HepG2 (cell line): ENCODE measurements around the gene TMBIM4. TPM values are rescaled to one million over a fixed set of nuclear protein-coding genes. Genes with fewer than 3 reads are reported as not detected.

ENCODE experiments used
- ATAC-seq: fragments of 200-7000 bp; cut with Tn5 transposase; 3 replicates; pipeline ENCODE4 v1.9.1; 2020; ENCODE audit warnings: mild to moderate bottlenecking, moderate library complexity
- BruUV-seq: library from RNA; stranded (reverse); fragments of 400-500 nt; replicated peaks from 2 replicates; lab custom pipeline; 2021; lab: Mats Ljungman, UMichigan
- CTCF ChIA-PET: fragments of 300-600 bp; formaldehyde crosslinking; extraction: SDS; loops from one replicate; lab custom pipeline; 2021; ENCODE audit warnings: low total read pairs, inconsistent platforms, low intra/inter-chr PET ratio; lab: Yijun Ruan, JAX
- POLR2A ChIA-PET: fragments of 350-600 bp; sonication (Branson Sonifier 250); formaldehyde crosslinking; loops from one replicate; lab custom pipeline; 2020; ENCODE audit warnings: antibody characterized with exemption, inconsistent platforms; lab: Yijun Ruan, JAX
- DNase-seq: peaks from one replicate; pipeline ENCODE4 v3.0.0-alpha.2; 2015; ENCODE audit warnings: low spot score
- FAIRE-seq: peaks from 3 replicates; lab custom pipeline; 2011; peaks lifted over from hg19 to GRCh38; lab: Jason Lieb, UNC
- H2AFZ ChIP-seq: one replicate; pipeline ENCODE4 v1.6.1; 2011; ENCODE audit warnings: low read length, inconsistent platforms
- H3K27ac ChIP-seq: fragments of 300-600 bp; 3 replicates; pipeline ENCODE4 v1.8.0; 2011; ENCODE audit warnings: mixed run types, mild to moderate bottlenecking, mixed read lengths, low read length, inconsistent platforms; ENCODE audit not compliant: insufficient read depth; ENCODE audit errors: extremely low read length
- H3K27me3 ChIP-seq, 2 experiments: fragments of 200-600 bp in 1 of 2; 2 replicates in 1 of 2; 3 replicates in 1 of 2; pipeline versions ENCODE4 v1.6.0 to v1.8.0; 2011; ENCODE audit warnings: low read length in 2 of 2, mild to moderate bottlenecking in 2 of 2, moderate library complexity in 2 of 2, inconsistent platforms in 1 of 2; ENCODE audit not compliant: insufficient read depth in 2 of 2, control insufficient read depth in 1 of 2
- H3K36me3 ChIP-seq, 2 experiments: fragments of 200-600 bp in 1 of 2; replicated peaks in 1 of 2; 2 replicates in 1 of 2; 3 replicates in 1 of 2; pipeline versions ENCODE4 v1.5.1 to v1.8.0; 2011; ENCODE audit warnings: low read length in 2 of 2, inconsistent platforms in 1 of 2; ENCODE audit not compliant: insufficient read depth in 2 of 2, control insufficient read depth in 1 of 2
- H3K4me1 ChIP-seq: 2 replicates; pipeline ENCODE4 v1.5.1; 2012; ENCODE audit warnings: low read length, inconsistent platforms; ENCODE audit not compliant: insufficient read depth
- H3K4me2 ChIP-seq: 2 replicates; pipeline ENCODE4 v1.6.0; 2011; ENCODE audit warnings: low read depth, low read length, inconsistent platforms
- H3K4me3 ChIP-seq, 3 experiments: fragments of 200-600 bp in 1 of 3; sonication (generic), shearing (Covaris generic) in 1 of 3; replicated peaks in 1 of 3; 2 replicates each; pipeline ENCODE4 v1.5.1; 2011 to 2016; ENCODE audit warnings: low read length in 3 of 3, inconsistent platforms in 2 of 3, low read depth in 2 of 3, mild to moderate bottlenecking in 2 of 3, control low read depth in 1 of 3, mixed read lengths in 1 of 3; ENCODE audit not compliant: insufficient read depth in 1 of 3
- H3K79me2 ChIP-seq: one replicate; pipeline ENCODE4 v1.6.1; 2011; ENCODE audit warnings: low read length, inconsistent platforms; ENCODE audit not compliant: insufficient read depth
- H3K9ac ChIP-seq: 2 replicates; pipeline ENCODE4 v1.6.0; 2011; ENCODE audit warnings: mild to moderate bottlenecking, low read depth, low read length, inconsistent platforms; ENCODE audit not compliant: insufficient read depth
- H3K9me3 ChIP-seq: 2 replicates; pipeline ENCODE4 v1.5.1; 2012; ENCODE audit warnings: mild to moderate bottlenecking, low read length
- H4K20me1 ChIP-seq: 2 replicates; pipeline ENCODE4 v1.6.0; 2011; ENCODE audit warnings: inconsistent platforms, mild to moderate bottlenecking, low read length, moderate library complexity; ENCODE audit not compliant: insufficient read depth
- AGO1 ChIP-seq: fragments of 200-400 bp; formaldehyde crosslinking; IDR thresholded peaks from 2 replicates; pipeline ENCODE4 v1.6.1; 2017; ENCODE audit warnings: mild to moderate bottlenecking, low read depth, low read length, moderate library complexity; ENCODE audit not compliant: poor library complexity, severe bottlenecking
- HES4 ChIP-seq: sonication (generic); formaldehyde crosslinking; IDR thresholded peaks from 2 replicates; pipeline ENCODE4 v1.9.0; 2021; ENCODE audit warnings: mild to moderate bottlenecking, missing genetic modification reagents, borderline replicate concordance
- RELA ChIP-seq: sonication (generic); formaldehyde crosslinking; IDR thresholded peaks from 2 replicates; pipeline ENCODE4 v1.4.0; 2020; ENCODE audit warnings: missing genetic modification reagents
- TAF1 ChIP-seq: sonication (generic); formaldehyde crosslinking; IDR thresholded peaks from 2 replicates; pipeline ENCODE4 v1.4.0; 2020; ENCODE audit warnings: missing genetic modification reagents
- XRCC5 ChIP-seq: fragments of 200-400 bp; formaldehyde crosslinking; optimal IDR thresholded peaks from 2 replicates; pipeline ENCODE3; 2017; ENCODE audit warnings: mild to moderate bottlenecking, low read length
- ZBTB42 ChIP-seq: sonication (generic); formaldehyde crosslinking; IDR thresholded peaks from 2 replicates; pipeline ENCODE4 v1.5.0; 2020; ENCODE audit warnings: mild to moderate bottlenecking, missing genetic modification reagents
- ZFP82 ChIP-seq: sonication (generic); formaldehyde crosslinking; IDR thresholded peaks from 2 replicates; pipeline ENCODE4 v1.5.1; 2020; ENCODE audit warnings: mild to moderate bottlenecking, missing genetic modification reagents, borderline replicate concordance
- ZKSCAN5 ChIP-seq: sonication (generic); formaldehyde crosslinking; IDR thresholded peaks from 2 replicates; pipeline ENCODE4 v1.5.1; 2020; ENCODE audit warnings: mild to moderate bottlenecking, missing genetic modification reagents
- ZNF138 ChIP-seq: sonication (generic); formaldehyde crosslinking; IDR thresholded peaks from 2 replicates; pipeline ENCODE4 v1.5.0; 2020; ENCODE audit warnings: mild to moderate bottlenecking, low read depth, missing genetic modification reagents
- ZNF260 ChIP-seq: sonication (generic); formaldehyde crosslinking; IDR thresholded peaks from 2 replicates; pipeline ENCODE4 v1.4.0; 2020; ENCODE audit warnings: missing genetic modification reagents, low read depth, mild to moderate bottlenecking, borderline replicate concordance
- ZNF570 ChIP-seq: sonication (generic); formaldehyde crosslinking; IDR thresholded peaks from 2 replicates; pipeline ENCODE4 v1.4.0; 2020; ENCODE audit warnings: mild to moderate bottlenecking, missing genetic modification reagents, borderline replicate concordance
- ZNF747 ChIP-seq: sonication (generic); formaldehyde crosslinking; IDR thresholded peaks from 2 replicates; pipeline ENCODE4 v1.8.1; 2023; ENCODE audit warnings: missing genetic modification reagents, mild to moderate bottlenecking, borderline replicate concordance
- ZNF883 ChIP-seq: sonication (generic); formaldehyde crosslinking; IDR thresholded peaks from 2 replicates; pipeline ENCODE4 v1.5.1; 2020; ENCODE audit warnings: mild to moderate bottlenecking, missing genetic modification reagents; ENCODE audit errors: not compliant biosample characterization
- WGBS: methylation state at CpG from one replicate; pipeline ENCODE4 v1.1.6; 2017; ENCODE audit warnings: low lambda C conversion rate; 5-methylcytosine and 5-hydroxymethylcytosine counted together
- in situ Hi-C: cut with HindIII; loops from 2 replicates; pipeline ENCODE4 v1.10.0; 2017; ENCODE audit warnings: low pct_unique_long_range_greater_than_20kb; ENCODE audit not compliant: extremely low pct_ligation_motif_present
- intact Hi-C: fragments of 100-400 bp; cut with micrococcal nuclease; formaldehyde crosslinking; loops from one replicate; pipeline ENCODE4 v1.10.0; 2022; ENCODE audit not compliant: unreplicated experiment
- polyA plus RNA-seq, 8 experiments: library from polyadenylated mRNA; depleted of rRNA in 3 of 8; stranded (reverse) in 7 of 8; unstranded in 1 of 8; fragments of >200 nt; fragmentation: Illumina TruSeq in 4 of 8; extraction: Trizol in 4 of 8; gene quantifications; 2 replicates each; pipeline versions ENCODE4 v1.2.1 to v1.2.3, GENCODE V29; 2011 to 2016; ENCODE audit warnings: low read depth in 4 of 8, missing spikeins in 1 of 8, mixed read lengths in 1 of 8; ENCODE audit not compliant: insufficient read depth in 1 of 8
- total RNA-seq, 5 experiments: library from RNA; depleted of rRNA; stranded (reverse); fragments of >200 nt; fragmentation: Illumina TruSeq; extraction: Trizol; gene quantifications; 2 replicates each; pipeline ENCODE4 v1.2.3, GENCODE V29; 2016; ENCODE audit warnings: low read depth in 1 of 5
- TF ChIP-seq, protein P1 (sequence below): sonication (generic); formaldehyde crosslinking; IDR thresholded peaks from 2 replicates; pipeline ENCODE4 v1.8.1; 2023; ENCODE audit warnings: missing genetic modification reagents, mild to moderate bottlenecking, borderline replicate concordance
- TF ChIP-seq, protein P2 (sequence below): sonication (generic); formaldehyde crosslinking; IDR thresholded peaks from 2 replicates; pipeline ENCODE4 v1.4.0; 2020; ENCODE audit warnings: mild to moderate bottlenecking, missing genetic modification reagents

TMBIM4 gene
- total and polyA plus RNA-seq, 2 of the 13 experiments (the other 11 are each of a cell fraction or from before 2014, with no cell fraction given): 60.5 to 67.7 TPM

DNA sequence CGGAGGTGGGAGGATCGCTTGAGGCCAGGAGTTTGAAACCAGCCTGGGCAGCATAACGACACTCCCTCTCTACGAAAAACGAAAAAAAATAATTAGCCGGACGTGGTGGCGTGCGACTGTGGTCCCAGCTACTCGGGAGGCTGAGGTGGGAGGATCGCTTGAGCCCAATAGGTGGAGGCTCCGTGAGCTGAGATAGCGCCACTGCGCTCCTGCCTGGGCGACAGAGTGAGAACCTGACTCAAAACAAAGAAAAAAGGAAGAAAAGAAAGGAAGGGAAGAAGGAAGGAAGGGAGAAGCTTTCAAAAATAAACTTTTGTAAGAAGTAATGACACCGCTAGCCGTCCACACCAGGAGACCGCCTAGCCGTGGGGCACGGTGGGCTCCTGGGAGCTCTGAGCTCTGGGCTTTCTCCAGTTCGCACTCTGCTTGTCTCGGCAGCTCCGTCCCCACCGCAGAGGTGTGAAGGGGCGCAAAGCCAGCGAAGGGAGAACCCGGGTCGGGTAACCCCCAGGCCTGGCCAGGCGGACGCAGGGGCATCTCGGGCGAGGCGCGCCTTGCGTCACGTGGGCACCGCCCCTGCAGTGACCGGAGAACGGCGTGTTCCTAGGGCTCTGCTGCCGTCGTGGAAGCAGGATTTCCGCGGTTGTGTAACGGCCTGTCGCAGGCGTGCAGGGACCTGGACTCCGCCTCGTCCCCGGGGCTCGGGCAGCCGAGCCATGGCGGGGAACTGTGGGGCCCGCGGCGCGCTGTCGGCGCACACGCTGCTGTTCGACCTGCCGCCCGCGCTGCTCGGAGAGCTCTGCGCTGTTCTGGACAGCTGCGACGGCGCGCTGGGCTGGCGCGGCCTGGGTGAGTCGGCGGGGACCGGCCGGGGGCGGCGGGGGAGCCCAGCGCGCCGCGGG lies 19.0 kb upstream of the TMBIM4 start, which contains the start of gene IRAK3:
Gene IRAK3, plus strand, starts transcription at position 631 of the 902 bp plus-strand sequence. Its CDS starts 86 bp downstream, at position 717.
- no TSS peak for BruUV-seq
- ChIA-PET CTCF (no interaction called here), POLR2A (no interaction called here)
- peaks cover 2 to 8% of the 10 kb centered on the region in 2 experiments; a peak in 2 of 5 replicates for H3K27me3 ChIP-seq
- H3K9ac ChIP-seq: no peak within 1 kb of the TSS
- ATAC-seq: no peak
- FAIRE-seq: no peak
- no peak within 1 kb of the TSS for H3K4me3 ChIP-seq
- H3K27ac ChIP-seq: no peak within 1 kb of the TSS
- H4K20me1 ChIP-seq: no peaks in the 10 kb centered on the region
- TF ChIP-seq ZNF747 (CRISPR knock-in tag) (no peak), AGO1 (no peak)
- DNase-seq: no peak
- no peaks in the 10 kb centered on the region for H3K4me1 ChIP-seq
- no peaks in the 10 kb centered on the region for H3K9me3 ChIP-seq
- WGBS: 62% methylated on average over 26 of the region's 82 CpGs
- H3K36me3 ChIP-seq: no peaks in the 10 kb centered on the region
- in situ Hi-C loops (no loop called here), intact Hi-C loops (no loop called here)
- no peaks in the 10 kb centered on the region for H3K79me2 ChIP-seq
- H2AFZ ChIP-seq: no peak within 1 kb of the TSS
- H3K4me2 ChIP-seq: no peak within 1 kb of the TSS

DNA sequence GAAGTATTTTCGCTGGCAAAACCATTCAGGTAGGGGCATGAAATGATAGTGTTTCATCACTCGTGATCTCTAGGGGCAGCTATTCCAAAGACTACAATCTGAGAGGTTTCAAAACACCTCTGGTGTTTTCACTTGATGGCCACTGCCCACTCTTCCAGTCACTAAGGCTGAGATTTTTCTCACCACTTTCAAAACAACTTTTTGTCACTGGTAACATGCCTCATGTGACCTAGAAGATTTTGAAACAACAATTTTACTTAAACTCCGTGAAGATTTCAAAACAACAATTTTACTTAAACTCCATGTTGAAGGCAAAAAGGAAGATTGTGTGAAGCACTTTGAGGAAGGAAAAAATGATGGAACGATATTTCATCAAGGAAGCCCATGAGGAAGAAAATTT lies 18.0 kb upstream of the TMBIM4 start:
- no peak for FAIRE-seq
- CTCF ChIA-PET: no interaction called here
- H3K27ac ChIP-seq: no peak overlapping the region
- DNase-seq: no peak
- H3K4me2 ChIP-seq: no peak overlapping the region
- no peak overlapping the region for H3K4me3 ChIP-seq
- no peak for TF ChIP-seq ZBTB42 (CRISPR knock-in tag)
- TF ChIP-seq ZKSCAN5 (CRISPR knock-in tag): no peak
- no peak for TF ChIP-seq ZFP82 (CRISPR knock-in tag)
- TF ChIP-seq HES4 (CRISPR knock-in tag): no peak
- TF ChIP-seq, protein P1, sequence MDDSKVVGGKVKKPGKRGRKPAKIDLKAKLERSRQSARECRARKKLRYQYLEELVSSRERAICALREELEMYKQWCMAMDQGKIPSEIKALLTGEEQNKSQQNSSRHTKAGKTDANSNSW (CRISPR knock-in tag): no peak
- no peak for TF ChIP-seq ZNF570 (CRISPR knock-in tag)
- TF ChIP-seq XRCC5: no peak
- TF ChIP-seq TAF1 (CRISPR knock-in tag): no peak
- TF ChIP-seq, protein P2, sequence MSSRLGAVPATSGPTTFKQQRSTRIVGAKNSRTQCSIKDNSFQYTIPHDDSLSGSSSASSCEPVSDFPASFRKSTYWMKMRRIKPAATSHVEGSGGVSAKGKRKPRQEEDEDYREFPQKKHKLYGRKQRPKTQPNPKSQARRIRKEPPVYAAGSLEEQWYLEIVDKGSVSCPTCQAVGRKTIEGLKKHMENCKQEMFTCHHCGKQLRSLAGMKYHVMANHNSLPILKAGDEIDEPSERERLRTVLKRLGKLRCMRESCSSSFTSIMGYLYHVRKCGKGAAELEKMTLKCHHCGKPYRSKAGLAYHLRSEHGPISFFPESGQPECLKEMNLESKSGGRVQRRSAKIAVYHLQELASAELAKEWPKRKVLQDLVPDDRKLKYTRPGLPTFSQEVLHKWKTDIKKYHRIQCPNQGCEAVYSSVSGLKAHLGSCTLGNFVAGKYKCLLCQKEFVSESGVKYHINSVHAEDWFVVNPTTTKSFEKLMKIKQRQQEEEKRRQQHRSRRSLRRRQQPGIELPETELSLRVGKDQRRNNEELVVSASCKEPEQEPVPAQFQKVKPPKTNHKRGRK (CRISPR knock-in tag): no peak
- no peak for TF ChIP-seq ZNF138 (CRISPR knock-in tag)
- TF ChIP-seq ZNF260 (CRISPR knock-in tag): no peak
- no peak for TF ChIP-seq RELA
- no peak for TF ChIP-seq ZNF883 (CRISPR knock-in tag)
- TF ChIP-seq, all 625 proteins: peak for 0
- 3% methylated on average over 4 of the region's 4 CpGs for WGBS
- POLR2A ChIA-PET: no interaction called here
- H3K9me3 ChIP-seq: no peaks in the 10 kb centered on the region
- no peaks in the 10 kb centered on the region for H3K4me1 ChIP-seq
- no peaks in the 10 kb centered on the region for H4K20me1 ChIP-seq
- no peak overlapping the region for H3K9ac ChIP-seq
- no TSS peak for BruUV-seq
- H3K79me2 ChIP-seq: no peaks in the 10 kb centered on the region
- no peaks in the 10 kb centered on the region for H3K36me3 ChIP-seq
- ATAC-seq: no peak
- intact Hi-C loops: no loop called here
- peaks cover 2 to 5% of the 10 kb centered on the region in 2 experiments; a peak in 2 of 5 replicates for H3K27me3 ChIP-seq
- no peak overlapping the region for H2AFZ ChIP-seq
- in situ Hi-C loops: no loop called here
